NCI-H2081 (cell line): ENCODE results near the gene FBXL14.
A peak's percentile ranks its signal among the peaks of the same experiment; 100 is the strongest.

Source experiments
- DNase-seq, 2 experiments: peaks; one replicate each; lab custom pipeline; 2025; lab: John Stamatoyannopoulos, UW

The FBXL14 gene

GRCh38 chr12:1593174-1594005 lies 991 bp downstream of the FBXL14 start:
- DNase-seq = peak; percentile 43 to 69

DNA sequence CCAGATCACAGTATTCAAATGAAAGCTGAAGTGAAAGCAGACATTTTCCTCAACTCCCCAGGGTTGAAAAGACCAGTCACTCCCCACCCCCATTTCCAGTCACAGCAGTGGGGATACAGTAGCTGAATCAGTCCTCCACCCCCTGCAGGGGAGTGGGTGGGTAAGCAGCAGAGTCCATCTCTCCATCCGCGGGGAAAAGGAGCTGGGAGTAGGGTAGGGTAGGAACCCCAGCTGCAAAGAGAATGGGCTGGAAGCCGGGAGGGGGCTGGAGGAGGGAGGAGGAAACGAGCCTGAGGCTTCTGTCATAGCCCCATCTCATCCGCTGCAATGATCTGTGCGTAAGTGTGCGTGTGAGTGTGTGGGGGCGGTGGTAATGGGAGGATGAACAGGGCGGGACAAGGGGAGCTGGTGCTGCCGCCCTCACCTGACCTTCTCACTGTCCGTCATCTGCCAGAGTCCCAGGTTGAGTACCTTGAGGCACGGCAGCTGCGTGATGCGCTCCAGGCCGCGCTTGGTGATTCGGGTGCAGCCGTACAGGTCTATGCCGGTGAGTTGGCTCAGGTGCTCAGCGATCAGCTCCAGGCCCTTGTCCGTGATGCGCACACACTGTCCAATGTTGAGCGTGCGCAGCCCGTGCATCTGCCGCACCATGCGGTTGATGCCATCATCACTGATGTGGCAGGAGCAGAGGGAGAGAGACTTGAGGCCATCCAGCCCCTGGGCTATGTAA lies 1.8 kb downstream of the FBXL14 start:
- peak; percentile 64 to 78 for DNase-seq

- DNase-seq = no peak
Measured at GRCh38 chr12:1591543-1591942, 2.8 kb downstream of the FBXL14 start.

- DNase-seq = peak; percentile 32 to 33
Measured at GRCh38 chr12:1591034-1591433, 3.3 kb downstream of the FBXL14 start.

DNA sequence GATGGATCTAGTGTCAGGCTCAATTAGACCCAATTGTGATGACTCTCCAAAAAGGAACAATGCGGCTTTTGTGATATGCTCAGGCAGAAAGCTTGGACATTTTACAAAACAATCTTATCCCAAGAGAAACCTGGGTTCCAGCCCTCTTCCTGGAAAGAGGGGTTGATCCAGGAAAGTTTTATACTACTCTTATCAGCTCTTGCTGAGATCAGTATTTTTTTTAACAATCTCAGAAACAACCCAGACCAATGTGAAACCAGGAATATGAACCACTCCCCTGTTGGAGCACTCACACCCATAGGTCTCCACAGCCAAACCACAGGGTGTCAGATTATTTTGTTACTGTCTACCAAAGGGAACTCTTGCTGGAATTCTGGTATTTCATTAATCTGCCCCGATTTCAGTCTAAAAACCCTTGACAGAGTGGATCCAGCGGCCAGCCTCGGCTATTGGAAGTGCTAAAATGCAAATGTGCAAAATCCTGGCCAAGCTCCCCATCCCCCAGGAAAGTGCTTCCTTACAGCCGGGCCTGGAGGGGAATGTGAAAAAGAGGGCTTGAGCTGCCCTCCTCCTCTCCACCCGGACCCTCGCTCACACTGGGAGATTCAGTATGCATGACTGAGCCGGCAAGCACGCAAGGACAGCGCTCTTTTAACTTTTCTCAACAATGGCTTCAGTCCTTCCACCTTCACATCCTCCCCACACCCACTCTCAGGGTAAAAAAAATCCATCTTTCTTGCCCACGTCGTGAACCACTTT lies 4.0 kb downstream of the FBXL14 start:
- DNase-seq = no peak

DNA sequence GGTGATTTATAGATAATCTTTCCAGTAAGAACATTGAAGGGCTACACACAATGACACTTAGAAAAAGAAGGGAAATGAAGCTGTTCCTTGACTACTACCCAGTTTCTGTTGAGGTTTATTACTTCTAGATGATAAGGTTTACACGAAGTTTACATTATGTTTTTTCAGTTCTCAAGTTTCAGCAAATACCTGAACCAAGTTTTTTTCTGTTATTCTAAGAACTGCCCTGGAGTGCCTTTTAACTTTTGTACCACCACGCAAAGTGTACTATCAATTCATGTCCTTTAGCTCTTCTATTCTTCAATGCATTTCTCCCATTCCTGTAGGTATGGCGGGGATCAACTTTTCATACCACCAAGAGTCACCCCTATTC lies 5.8 kb downstream of the FBXL14 start:
- DNase-seq = no peak

DNA sequence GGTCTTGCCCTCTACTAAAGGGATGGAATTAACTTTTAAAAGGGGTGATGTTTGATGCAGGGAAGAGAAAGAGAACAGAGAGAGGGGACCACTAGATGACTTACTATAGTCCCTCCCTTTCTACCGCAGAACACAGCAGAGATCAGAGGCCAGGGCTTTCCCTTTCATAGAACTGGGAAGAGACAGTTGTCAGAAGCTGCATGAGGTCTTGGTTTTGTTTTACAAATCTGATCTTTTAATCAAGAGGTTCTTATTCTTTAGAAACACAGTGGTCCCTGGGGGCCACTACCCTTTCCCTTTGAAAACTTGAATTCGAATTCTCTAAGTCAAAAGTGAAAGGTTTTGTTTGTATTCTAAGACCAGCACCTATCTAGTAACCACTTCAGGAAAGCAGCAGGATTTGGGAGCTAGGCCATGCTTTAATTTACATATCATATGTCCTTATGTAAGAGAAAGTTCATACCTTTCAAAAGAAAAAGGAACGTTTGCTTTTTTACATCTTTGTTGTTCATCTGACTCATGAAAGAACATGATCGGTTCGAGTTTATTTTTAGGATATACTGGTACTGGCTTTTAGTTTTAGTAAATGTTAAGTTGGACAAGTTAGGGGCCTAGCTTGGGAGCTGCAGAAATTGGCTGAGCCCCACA lies 6.3 kb downstream of the FBXL14 start:
- no peak for DNase-seq

- no peak for DNase-seq
Measured at GRCh38 chr12:1584326-1584725, 10.1 kb downstream of the FBXL14 start.

GRCh38 chr12:1583421-1584078 lies 10.8 kb downstream of the FBXL14 start:
- DNase-seq = peak; percentile 81 to 85

- no peak for DNase-seq
Measured at GRCh38 chr12:1582709-1583050, 11.7 kb downstream of the FBXL14 start.

GRCh38 chr12:1581973-1582708 lies 12.2 kb downstream of the FBXL14 start:
- DNase-seq = no peak

DNA sequence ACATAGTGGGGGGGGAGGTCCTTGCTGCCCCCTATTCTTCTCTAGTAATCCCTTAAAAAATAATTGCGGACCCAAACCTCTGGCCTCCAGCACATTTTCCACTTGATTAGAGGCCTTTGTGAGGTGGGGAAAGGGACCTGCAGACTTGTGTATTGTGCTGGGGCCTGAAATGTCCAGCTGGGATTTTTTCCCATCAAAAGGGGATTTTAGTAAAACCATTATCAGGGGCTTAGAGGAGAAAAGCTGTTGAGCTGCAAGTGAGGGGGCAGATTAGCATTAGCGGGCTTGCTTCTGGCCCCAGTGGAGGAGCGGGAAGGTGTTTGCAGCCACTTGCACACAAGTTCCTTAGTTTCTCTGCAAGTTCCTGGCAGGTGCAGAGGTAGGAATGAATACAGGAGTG lies 13.9 kb downstream of the FBXL14 start:
- DNase-seq = no peak

- no peak for DNase-seq
Measured at GRCh38 chr12:1579651-1580435, 14.5 kb downstream of the FBXL14 start.

GRCh38 chr12:1576410-1577241 lies 17.8 kb downstream of the FBXL14 start:
- no peak for DNase-seq

GRCh38 chr12:1575408-1576401 lies 18.7 kb downstream of the FBXL14 start:
- DNase-seq = no peak

GRCh38 chr12:1574865-1575259 lies 19.5 kb downstream of the FBXL14 start:
- DNase-seq = no peak

DNA sequence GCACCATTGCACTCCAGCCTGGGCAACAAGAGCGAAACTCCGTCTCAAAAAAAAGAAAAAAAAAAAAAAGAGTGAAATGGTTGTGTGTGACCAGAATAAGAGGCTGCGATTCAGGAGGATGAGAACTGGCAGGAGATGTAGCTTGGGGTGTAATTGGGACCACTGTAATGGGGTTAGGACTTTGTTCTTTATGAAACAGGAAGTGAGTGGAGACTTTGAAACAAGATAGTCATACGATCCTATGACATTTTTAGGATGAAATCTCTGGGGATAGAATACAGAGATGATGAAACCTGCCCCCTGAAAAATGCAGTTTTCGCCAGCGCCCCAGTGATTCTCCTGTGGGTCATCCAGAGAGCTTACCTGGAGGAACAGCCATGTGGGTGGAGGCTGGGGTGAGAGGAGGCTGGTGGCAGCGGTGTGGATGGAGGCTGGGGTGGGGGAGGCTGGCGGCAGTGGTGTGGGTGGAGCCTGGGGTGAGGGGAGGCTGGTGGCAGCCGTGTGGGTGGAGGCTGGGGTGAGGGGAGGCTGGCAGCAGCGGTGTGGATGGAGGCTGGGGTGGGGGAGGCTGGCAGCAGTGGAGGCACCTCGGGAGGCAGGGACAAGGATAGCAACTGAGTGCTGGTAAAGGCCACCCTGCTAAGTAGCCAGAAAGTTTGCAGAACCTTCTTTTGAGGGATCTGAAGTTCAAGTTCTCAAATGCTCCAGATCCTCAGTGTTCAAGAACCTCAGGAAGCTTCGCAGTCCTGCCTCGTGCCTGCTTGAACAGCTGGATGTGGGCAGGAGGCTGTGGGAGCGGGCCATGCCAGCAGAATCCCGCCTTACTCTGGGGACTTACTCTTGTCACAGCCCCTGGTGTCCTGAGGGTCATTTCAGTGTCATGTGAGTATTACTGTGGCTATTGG lies 20.2 kb downstream of the FBXL14 start:
- no peak for DNase-seq
